ENCODE results near the gene DIPK1C.

DNA sequence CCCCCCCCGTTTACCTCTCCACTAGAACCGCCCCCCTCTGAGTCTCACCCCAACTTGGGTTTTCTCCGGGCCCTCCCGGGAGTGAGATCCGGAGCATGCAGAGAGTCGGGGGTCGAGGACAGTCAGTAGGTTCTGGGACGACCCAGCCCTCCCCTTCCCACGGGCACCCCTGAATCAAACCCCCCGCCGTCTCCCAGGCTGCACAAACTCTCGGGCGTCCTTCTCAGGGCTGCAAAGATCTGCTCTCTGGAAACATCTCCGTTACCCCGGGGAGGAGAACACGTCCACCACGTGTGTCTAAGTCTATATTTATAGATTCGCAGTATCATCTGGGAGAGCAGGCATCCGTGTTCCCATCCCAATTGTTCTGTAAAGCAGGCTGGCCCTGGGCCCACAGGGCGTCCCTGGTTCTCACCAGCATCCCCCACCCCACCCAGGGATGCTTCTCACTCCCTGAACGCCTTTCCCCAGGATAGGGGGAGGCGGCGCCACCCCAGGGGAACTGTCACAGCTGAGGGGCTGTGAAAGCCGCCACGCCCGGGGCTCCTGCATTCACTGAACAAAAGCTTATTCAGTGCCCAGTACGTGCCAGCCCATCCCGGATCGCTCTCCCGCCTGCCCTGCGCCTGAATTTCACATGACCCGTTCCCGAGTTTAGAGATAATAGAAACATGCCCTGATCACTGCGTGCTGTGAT is 765 bp upstream of the DIPK1C start:
- TF ChIP-seq, protein P1, sequence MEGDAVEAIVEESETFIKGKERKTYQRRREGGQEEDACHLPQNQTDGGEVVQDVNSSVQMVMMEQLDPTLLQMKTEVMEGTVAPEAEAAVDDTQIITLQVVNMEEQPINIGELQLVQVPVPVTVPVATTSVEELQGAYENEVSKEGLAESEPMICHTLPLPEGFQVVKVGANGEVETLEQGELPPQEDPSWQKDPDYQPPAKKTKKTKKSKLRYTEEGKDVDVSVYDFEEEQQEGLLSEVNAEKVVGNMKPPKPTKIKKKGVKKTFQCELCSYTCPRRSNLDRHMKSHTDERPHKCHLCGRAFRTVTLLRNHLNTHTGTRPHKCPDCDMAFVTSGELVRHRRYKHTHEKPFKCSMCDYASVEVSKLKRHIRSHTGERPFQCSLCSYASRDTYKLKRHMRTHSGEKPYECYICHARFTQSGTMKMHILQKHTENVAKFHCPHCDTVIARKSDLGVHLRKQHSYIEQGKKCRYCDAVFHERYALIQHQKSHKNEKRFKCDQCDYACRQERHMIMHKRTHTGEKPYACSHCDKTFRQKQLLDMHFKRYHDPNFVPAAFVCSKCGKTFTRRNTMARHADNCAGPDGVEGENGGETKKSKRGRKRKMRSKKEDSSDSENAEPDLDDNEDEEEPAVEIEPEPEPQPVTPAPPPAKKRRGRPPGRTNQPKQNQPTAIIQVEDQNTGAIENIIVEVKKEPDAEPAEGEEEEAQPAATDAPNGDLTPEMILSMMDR (IDR thresholded peaks at IDR 0.05; ENCODE audit: insufficient read depth, low read length), result no peak
- no peak for TF ChIP-seq POLR2AphosphoS5 (IDR thresholded peaks at IDR 0.05; ENCODE audit: low read depth)
- TF ChIP-seq, protein P2, sequence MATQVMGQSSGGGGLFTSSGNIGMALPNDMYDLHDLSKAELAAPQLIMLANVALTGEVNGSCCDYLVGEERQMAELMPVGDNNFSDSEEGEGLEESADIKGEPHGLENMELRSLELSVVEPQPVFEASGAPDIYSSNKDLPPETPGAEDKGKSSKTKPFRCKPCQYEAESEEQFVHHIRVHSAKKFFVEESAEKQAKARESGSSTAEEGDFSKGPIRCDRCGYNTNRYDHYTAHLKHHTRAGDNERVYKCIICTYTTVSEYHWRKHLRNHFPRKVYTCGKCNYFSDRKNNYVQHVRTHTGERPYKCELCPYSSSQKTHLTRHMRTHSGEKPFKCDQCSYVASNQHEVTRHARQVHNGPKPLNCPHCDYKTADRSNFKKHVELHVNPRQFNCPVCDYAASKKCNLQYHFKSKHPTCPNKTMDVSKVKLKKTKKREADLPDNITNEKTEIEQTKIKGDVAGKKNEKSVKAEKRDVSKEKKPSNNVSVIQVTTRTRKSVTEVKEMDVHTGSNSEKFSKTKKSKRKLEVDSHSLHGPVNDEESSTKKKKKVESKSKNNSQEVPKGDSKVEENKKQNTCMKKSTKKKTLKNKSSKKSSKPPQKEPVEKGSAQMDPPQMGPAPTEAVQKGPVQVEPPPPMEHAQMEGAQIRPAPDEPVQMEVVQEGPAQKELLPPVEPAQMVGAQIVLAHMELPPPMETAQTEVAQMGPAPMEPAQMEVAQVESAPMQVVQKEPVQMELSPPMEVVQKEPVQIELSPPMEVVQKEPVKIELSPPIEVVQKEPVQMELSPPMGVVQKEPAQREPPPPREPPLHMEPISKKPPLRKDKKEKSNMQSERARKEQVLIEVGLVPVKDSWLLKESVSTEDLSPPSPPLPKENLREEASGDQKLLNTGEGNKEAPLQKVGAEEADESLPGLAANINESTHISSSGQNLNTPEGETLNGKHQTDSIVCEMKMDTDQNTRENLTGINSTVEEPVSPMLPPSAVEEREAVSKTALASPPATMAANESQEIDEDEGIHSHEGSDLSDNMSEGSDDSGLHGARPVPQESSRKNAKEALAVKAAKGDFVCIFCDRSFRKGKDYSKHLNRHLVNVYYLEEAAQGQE (IDR thresholded peaks at IDR 0.05; ENCODE audit: insufficient replicate concordance, low read depth), result no peak
- no peak for TF ChIP-seq SPI1 (IDR thresholded peaks at IDR 0.05; ENCODE audit: borderline replicate concordance, low read depth)

All from HL-60 (cell line).